SK-N-SH (cell line): ENCODE results near the gene NAV2. TPM values are rescaled to one million over a fixed set of nuclear protein-coding genes. Genes with fewer than 3 reads are reported as not detected.

ENCODE experiments used
- CTCF ChIA-PET: fragments of 300-600, 350-600 bp; formaldehyde crosslinking; extraction: SDS; loops from one replicate; lab custom pipeline; 2021; lab: Yijun Ruan, JAX
- POLR2A ChIA-PET: fragments of 350-600 bp; sonication (Branson Sonifier 250); formaldehyde crosslinking; extraction: SDS; loops from one replicate; lab custom pipeline; 2020; ENCODE audit warnings: antibody characterized with exemption, inconsistent platforms; lab: Yijun Ruan, JAX
- DNase-seq: peaks from one replicate; pipeline ENCODE4 v3.0.0; 2012
- H2AFZ ChIP-seq: fragments of 200-600 bp; sonication (generic); 2 replicates; pipeline ENCODE4 v1.8.1; 2016; ENCODE audit warnings: antibody characterized with exemption, mild to moderate bottlenecking, low read depth
- H3F3A ChIP-seq: fragments of 200-600 bp; sonication (generic); replicated peaks from 2 replicates; pipeline ENCODE3; 2016; ENCODE audit warnings: antibody characterized with exemption, mild to moderate bottlenecking; ENCODE audit not compliant: insufficient read depth
- H3K27ac ChIP-seq, 2 experiments: fragments of 200-500 bp in 1 of 2; fragments of 200-600 bp in 1 of 2; sonication (Bioruptor generic) in 1 of 2; sonication (generic), shearing (Covaris generic) in 1 of 2; 2 replicates each; pipeline versions ENCODE4 v1.5.1 to v1.6.1; 2014 to 2016; ENCODE audit warnings: low read depth in 2 of 2, inconsistent platforms in 1 of 2, low read length in 1 of 2, mild to moderate bottlenecking in 1 of 2, mixed read lengths in 1 of 2
- H3K27me3 ChIP-seq: fragments of 200-600 bp; sonication (generic), shearing (Covaris generic); 2 replicates; pipeline ENCODE4 v1.6.1; 2016; ENCODE audit warnings: mixed run types; ENCODE audit not compliant: insufficient read depth
- H3K36me3 ChIP-seq, 2 experiments: fragments of 200-500 bp in 1 of 2; fragments of 200-600 bp in 1 of 2; sonication (Bioruptor generic) in 1 of 2; sonication (generic) in 1 of 2; replicated peaks in 1 of 2; 2 replicates each; pipeline versions ENCODE3 to v1.5.1; 2014 to 2016; ENCODE audit warnings: low read length in 1 of 2, mild to moderate bottlenecking in 1 of 2; ENCODE audit not compliant: insufficient read depth in 2 of 2, control insufficient read depth in 1 of 2
- H3K4me1 ChIP-seq, 2 experiments: fragments of 200-500 bp in 1 of 2; fragments of 200-600 bp in 1 of 2; sonication (Bioruptor generic) in 1 of 2; sonication (generic), shearing (Covaris generic) in 1 of 2; 2 replicates each; pipeline versions ENCODE4 v1.5.1 to v1.6.1; 2014 to 2016; ENCODE audit warnings: low read depth in 1 of 2, low read length in 1 of 2, mixed run types in 1 of 2; ENCODE audit not compliant: insufficient read depth in 2 of 2, control insufficient read depth in 1 of 2
- H3K4me2 ChIP-seq: fragments of 200-600 bp; sonication (generic), shearing (Covaris generic); 2 replicates; pipeline ENCODE4 v1.6.1; 2017; ENCODE audit warnings: mixed run types
- H3K4me3 ChIP-seq, 2 experiments: fragments of 200-500 bp in 1 of 2; fragments of 200-600 bp in 1 of 2; sonication (Bioruptor generic) in 1 of 2; sonication (generic), shearing (Covaris generic) in 1 of 2; 2 replicates each; pipeline versions ENCODE4 v1.5.1 to v1.8.1; 2014 to 2016; ENCODE audit warnings: low read depth in 2 of 2, inconsistent platforms in 1 of 2, low read length in 1 of 2, mild to moderate bottlenecking in 1 of 2, mixed read lengths in 1 of 2, moderate library complexity in 1 of 2
- H3K79me2 ChIP-seq: fragments of 200-600 bp; sonication (generic); 2 replicates; pipeline ENCODE4 v1.8.1; 2017; ENCODE audit warnings: mild to moderate bottlenecking; ENCODE audit not compliant: insufficient read depth
- H3K9ac ChIP-seq: fragments of 200-600 bp; sonication (generic); 2 replicates; pipeline ENCODE4 v1.6.1; 2017; ENCODE audit warnings: mixed run types
- H3K9me2 ChIP-seq: fragments of 200-600 bp; sonication (generic); 2 replicates; pipeline ENCODE4 v1.6.1; 2017; ENCODE audit warnings: mixed run types
- H3K9me3 ChIP-seq: fragments of 200-600 bp; sonication (generic); 2 replicates; pipeline ENCODE4 v1.6.1; 2017; ENCODE audit warnings: mixed run types, mild to moderate bottlenecking, moderate library complexity
- H4K20me1 ChIP-seq: fragments of 200-600 bp; sonication (generic); 2 replicates; pipeline ENCODE4 v1.6.1; 2017; ENCODE audit warnings: mild to moderate bottlenecking, mixed run types; ENCODE audit not compliant: insufficient read depth
- ELF1 ChIP-seq: IDR thresholded peaks from 2 replicates; pipeline ENCODE4 v1.4.0; 2012
- EZH2phosphoT487 ChIP-seq: fragments of 200-600 bp; sonication (generic); IDR thresholded peaks from 2 replicates; pipeline ENCODE4 v1.6.1; 2017; ENCODE audit warnings: low read depth, mixed run types, mild to moderate bottlenecking, antibody characterized with exemption, moderate library complexity, borderline replicate concordance
- FOSL2 ChIP-seq: IDR thresholded peaks from 2 replicates; pipeline ENCODE4 v1.4.0; 2012; ENCODE audit warnings: low read depth, mild to moderate bottlenecking, moderate library complexity, borderline replicate concordance
- FOXM1 ChIP-seq: IDR thresholded peaks from 2 replicates; pipeline ENCODE4 v1.4.0; 2012; ENCODE audit warnings: low read depth, mild to moderate bottlenecking
- GABPA ChIP-seq: IDR thresholded peaks from 2 replicates; pipeline ENCODE4 v1.4.0; 2012; ENCODE audit warnings: low read depth, mild to moderate bottlenecking
- JUND ChIP-seq: IDR thresholded peaks from 2 replicates; pipeline ENCODE4 v1.4.0; 2012
- MEF2A ChIP-seq: IDR thresholded peaks from 2 replicates; pipeline ENCODE4 v1.4.0; 2012; ENCODE audit warnings: low read depth, borderline replicate concordance
- MXI1 ChIP-seq: IDR thresholded peaks from 2 replicates; pipeline ENCODE4 v1.6.1; 2012; ENCODE audit warnings: mild to moderate bottlenecking, low read depth, low read length, improper control_type of control experiment
- NFIC ChIP-seq: IDR thresholded peaks from 2 replicates; pipeline ENCODE4 v1.4.0; 2012; ENCODE audit warnings: borderline replicate concordance
- POLR2AphosphoS5 ChIP-seq: IDR thresholded peaks from 2 replicates; pipeline ENCODE4 v1.6.1; 2012; ENCODE audit warnings: low read depth, low read length
- REST ChIP-seq: IDR thresholded peaks from 2 replicates; pipeline ENCODE4 v1.6.1; 2012; ENCODE audit warnings: mild to moderate bottlenecking, low read depth, low read length, moderate library complexity
- RFX5 ChIP-seq: IDR thresholded peaks from 2 replicates; pipeline ENCODE4 v1.6.1; 2012; ENCODE audit warnings: mild to moderate bottlenecking, improper control_type of control experiment, low read length
- RXRA ChIP-seq: IDR thresholded peaks from 2 replicates; pipeline ENCODE4 v1.4.0; 2012; ENCODE audit warnings: low read depth, mild to moderate bottlenecking, borderline replicate concordance
- SIN3A ChIP-seq: IDR thresholded peaks from 2 replicates; pipeline ENCODE4 v1.6.1; 2012; ENCODE audit warnings: low read depth, mild to moderate bottlenecking, low read length, moderate library complexity, borderline replicate concordance
- TAF1 ChIP-seq: IDR thresholded peaks from 2 replicates; pipeline ENCODE4 v1.6.1; 2012; ENCODE audit warnings: low read depth, mild to moderate bottlenecking, low read length, moderate library complexity, borderline replicate concordance
- TCF12 ChIP-seq: IDR thresholded peaks from 2 replicates; pipeline ENCODE4 v1.4.0; 2012
- YY1 ChIP-seq: IDR thresholded peaks from 2 replicates; pipeline ENCODE4 v1.4.0; 2012; ENCODE audit warnings: low read depth, mild to moderate bottlenecking
- WGBS: methylation state at CpG from one replicate; pipeline ENCODE4 v1.1.6; 2017; ENCODE audit warnings: low lambda C conversion rate; 5-methylcytosine and 5-hydroxymethylcytosine counted together
- polyA plus RNA-seq, 3 experiments: library from polyadenylated mRNA; depleted of rRNA; stranded (reverse); fragments of >200 nt; gene quantifications; 2 replicates each; pipeline ENCODE4 v1.2.3, GENCODE V29; 2012
- TF ChIP-seq, protein P1 (sequence below): IDR thresholded peaks from 2 replicates; pipeline ENCODE4 v1.4.0; 2012; ENCODE audit warnings: low read depth, borderline replicate concordance
- TF ChIP-seq, protein P2 (sequence below): fragments of 200-600 bp; sonication (generic); IDR thresholded peaks from 2 replicates; pipeline ENCODE4 v1.6.1; 2017; ENCODE audit warnings: antibody characterized with exemption, mild to moderate bottlenecking, moderate library complexity
- TF ChIP-seq, protein P3 (sequence below): IDR thresholded peaks from 2 replicates; pipeline ENCODE4 v1.4.0; 2012; ENCODE audit warnings: low read depth, borderline replicate concordance

Gene NAV2
- polyA plus RNA-seq, 1 of the 3 experiments (the other 2 are of a cell fraction), result 26.2 TPM

DNA sequence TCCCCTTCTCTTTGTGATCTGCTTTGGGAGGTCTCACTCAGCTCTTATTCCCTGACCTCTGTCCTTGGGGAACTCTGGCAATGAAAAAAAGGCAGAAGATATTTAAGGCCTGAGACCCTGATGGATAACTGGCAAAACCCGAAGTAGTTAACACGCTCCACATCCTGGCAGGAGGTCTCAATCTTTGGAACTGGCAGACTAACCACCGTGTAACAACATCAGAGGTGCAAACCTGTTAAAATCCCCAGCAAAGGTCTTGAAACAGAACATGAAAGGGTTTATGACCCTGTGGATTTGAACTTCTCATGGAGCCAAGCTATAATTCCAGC lies 287.3 kb downstream of the NAV2 start:
- Histone ChIP-seq H3K79me2 (peaks cover 90% of the 10 kb centered on the region), H3K9me2 (no peaks in the 10 kb centered on the region), H3F3A (no peaks in the 10 kb centered on the region), H3K27ac (no peak overlapping the region), H3K27me3 (no peaks in the 10 kb centered on the region), H3K4me2 (no peak overlapping the region), H3K4me1 (peaks cover 7 to 39% of the 10 kb centered on the region in 2 experiments), H4K20me1 (peaks cover 61% of the 10 kb centered on the region), H3K36me3 (peaks cover 63 to 80% of the 10 kb centered on the region in 2 experiments), H2AFZ (no peak overlapping the region), H3K4me3 (no peak overlapping the region), H3K9me3 (no peaks in the 10 kb centered on the region), H3K9ac (no peak overlapping the region)
- ChIA-PET CTCF (interaction anchor here (1.4 kb wide), 1 partner anchor 67 kb away, joined by 3 read pairs; no protein-coding TSS in a partner anchor), POLR2A (no interaction called here)
- TF ChIP-seq GABPA (no peak), JUND (no peak), RFX5 (no peak)
- TF ChIP-seq, protein P1, sequence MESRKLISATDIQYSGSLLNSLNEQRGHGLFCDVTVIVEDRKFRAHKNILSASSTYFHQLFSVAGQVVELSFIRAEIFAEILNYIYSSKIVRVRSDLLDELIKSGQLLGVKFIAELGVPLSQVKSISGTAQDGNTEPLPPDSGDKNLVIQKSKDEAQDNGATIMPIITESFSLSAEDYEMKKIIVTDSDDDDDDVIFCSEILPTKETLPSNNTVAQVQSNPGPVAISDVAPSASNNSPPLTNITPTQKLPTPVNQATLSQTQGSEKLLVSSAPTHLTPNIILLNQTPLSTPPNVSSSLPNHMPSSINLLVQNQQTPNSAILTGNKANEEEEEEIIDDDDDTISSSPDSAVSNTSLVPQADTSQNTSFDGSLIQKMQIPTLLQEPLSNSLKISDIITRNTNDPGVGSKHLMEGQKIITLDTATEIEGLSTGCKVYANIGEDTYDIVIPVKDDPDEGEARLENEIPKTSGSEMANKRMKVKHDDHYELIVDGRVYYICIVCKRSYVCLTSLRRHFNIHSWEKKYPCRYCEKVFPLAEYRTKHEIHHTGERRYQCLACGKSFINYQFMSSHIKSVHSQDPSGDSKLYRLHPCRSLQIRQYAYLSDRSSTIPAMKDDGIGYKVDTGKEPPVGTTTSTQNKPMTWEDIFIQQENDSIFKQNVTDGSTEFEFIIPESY, result no peak
- no peak for DNase-seq
- 91% methylated on average over 3 of the region's 3 CpGs for WGBS

GRCh38 chr11:20000351-20001134 lies 287.9 kb downstream of the NAV2 start:
- no peak for TF ChIP-seq MEF2A
- TF ChIP-seq YY1, result no peak
- no peak for TF ChIP-seq ELF1
- TF ChIP-seq, protein P2, sequence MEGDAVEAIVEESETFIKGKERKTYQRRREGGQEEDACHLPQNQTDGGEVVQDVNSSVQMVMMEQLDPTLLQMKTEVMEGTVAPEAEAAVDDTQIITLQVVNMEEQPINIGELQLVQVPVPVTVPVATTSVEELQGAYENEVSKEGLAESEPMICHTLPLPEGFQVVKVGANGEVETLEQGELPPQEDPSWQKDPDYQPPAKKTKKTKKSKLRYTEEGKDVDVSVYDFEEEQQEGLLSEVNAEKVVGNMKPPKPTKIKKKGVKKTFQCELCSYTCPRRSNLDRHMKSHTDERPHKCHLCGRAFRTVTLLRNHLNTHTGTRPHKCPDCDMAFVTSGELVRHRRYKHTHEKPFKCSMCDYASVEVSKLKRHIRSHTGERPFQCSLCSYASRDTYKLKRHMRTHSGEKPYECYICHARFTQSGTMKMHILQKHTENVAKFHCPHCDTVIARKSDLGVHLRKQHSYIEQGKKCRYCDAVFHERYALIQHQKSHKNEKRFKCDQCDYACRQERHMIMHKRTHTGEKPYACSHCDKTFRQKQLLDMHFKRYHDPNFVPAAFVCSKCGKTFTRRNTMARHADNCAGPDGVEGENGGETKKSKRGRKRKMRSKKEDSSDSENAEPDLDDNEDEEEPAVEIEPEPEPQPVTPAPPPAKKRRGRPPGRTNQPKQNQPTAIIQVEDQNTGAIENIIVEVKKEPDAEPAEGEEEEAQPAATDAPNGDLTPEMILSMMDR, result no peak
- no peak for TF ChIP-seq EZH2phosphoT487
- TF ChIP-seq TAF1, result no peak
- no peak for TF ChIP-seq RXRA
- no peak for TF ChIP-seq NFIC
- TF ChIP-seq TCF12, result no peak
- TF ChIP-seq FOSL2, result no peak
- no peak for TF ChIP-seq FOXM1
- TF ChIP-seq, protein P3, sequence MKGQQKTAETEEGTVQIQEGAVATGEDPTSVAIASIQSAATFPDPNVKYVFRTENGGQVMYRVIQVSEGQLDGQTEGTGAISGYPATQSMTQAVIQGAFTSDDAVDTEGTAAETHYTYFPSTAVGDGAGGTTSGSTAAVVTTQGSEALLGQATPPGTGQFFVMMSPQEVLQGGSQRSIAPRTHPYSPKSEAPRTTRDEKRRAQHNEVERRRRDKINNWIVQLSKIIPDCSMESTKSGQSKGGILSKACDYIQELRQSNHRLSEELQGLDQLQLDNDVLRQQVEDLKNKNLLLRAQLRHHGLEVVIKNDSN, result no peak
- TF ChIP-seq MXI1, result no peak
- no peak for TF ChIP-seq GABPA
- TF ChIP-seq REST, result no peak
- no peak for TF ChIP-seq SIN3A
- TF ChIP-seq POLR2AphosphoS5, result no peak
- TF ChIP-seq RFX5, result no peak
- ChIA-PET POLR2A (no interaction called here), CTCF (interaction anchor here (1.4 kb wide), 1 partner anchor 67 kb away, joined by 3 read pairs; no protein-coding TSS in a partner anchor)
- H3K36me3 ChIP-seq, result peaks cover 57 to 74% of the 10 kb centered on the region in 2 experiments
- H2AFZ ChIP-seq, result no peak overlapping the region
- H3F3A ChIP-seq, result peaks cover 2% of the 10 kb centered on the region
- 84% methylated on average over 13 of the region's 13 CpGs for WGBS
- H3K79me2 ChIP-seq, result peaks cover 86% of the 10 kb centered on the region
- no peak overlapping the region for H3K9ac ChIP-seq
- no peak for DNase-seq
- no peak overlapping the region for H3K4me3 ChIP-seq
- no peak overlapping the region; a peak in 1 of 4 replicates for H3K27ac ChIP-seq
- no peaks in the 10 kb centered on the region for H3K27me3 ChIP-seq
- H3K9me3 ChIP-seq, result no peaks in the 10 kb centered on the region
- no peak overlapping the region for H3K4me2 ChIP-seq
- H3K9me2 ChIP-seq, result no peaks in the 10 kb centered on the region
- H3K4me1 ChIP-seq, result peaks cover 4 to 33% of the 10 kb centered on the region in 2 experiments
- peaks cover 56% of the 10 kb centered on the region for H4K20me1 ChIP-seq
